ENCODE results near the gene ZNF333.

ZNF333 gene

GRCh38 chr19:14655726-14656125 lies 34.1 kb upstream of the ZNF333 start:
- TF ChIP-seq, protein P1, sequence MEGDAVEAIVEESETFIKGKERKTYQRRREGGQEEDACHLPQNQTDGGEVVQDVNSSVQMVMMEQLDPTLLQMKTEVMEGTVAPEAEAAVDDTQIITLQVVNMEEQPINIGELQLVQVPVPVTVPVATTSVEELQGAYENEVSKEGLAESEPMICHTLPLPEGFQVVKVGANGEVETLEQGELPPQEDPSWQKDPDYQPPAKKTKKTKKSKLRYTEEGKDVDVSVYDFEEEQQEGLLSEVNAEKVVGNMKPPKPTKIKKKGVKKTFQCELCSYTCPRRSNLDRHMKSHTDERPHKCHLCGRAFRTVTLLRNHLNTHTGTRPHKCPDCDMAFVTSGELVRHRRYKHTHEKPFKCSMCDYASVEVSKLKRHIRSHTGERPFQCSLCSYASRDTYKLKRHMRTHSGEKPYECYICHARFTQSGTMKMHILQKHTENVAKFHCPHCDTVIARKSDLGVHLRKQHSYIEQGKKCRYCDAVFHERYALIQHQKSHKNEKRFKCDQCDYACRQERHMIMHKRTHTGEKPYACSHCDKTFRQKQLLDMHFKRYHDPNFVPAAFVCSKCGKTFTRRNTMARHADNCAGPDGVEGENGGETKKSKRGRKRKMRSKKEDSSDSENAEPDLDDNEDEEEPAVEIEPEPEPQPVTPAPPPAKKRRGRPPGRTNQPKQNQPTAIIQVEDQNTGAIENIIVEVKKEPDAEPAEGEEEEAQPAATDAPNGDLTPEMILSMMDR (IDR thresholded peaks at IDR 0.05): no peak
- H3K27ac ChIP-seq: peak overlapping the region; percentile 32
- peaks cover 0 to 3% of the 10 kb centered on the region in 2 experiments for H3K4me1 ChIP-seq (ENCODE audit: control insufficient read depth in 1 of 2, insufficient read depth in 1 of 2, low read depth in 1 of 2, low read length in 1 of 2)
- no peaks in the 10 kb centered on the region for H3K9me3 ChIP-seq
- H3K36me3 ChIP-seq: peaks cover 100% of the 10 kb centered on the region
- no peaks in the 10 kb centered on the region for H3K27me3 ChIP-seq
- H3K4me3 ChIP-seq (ENCODE audit: low read depth in 1 of 2, low read length in 1 of 2): no peak overlapping the region

DNA sequence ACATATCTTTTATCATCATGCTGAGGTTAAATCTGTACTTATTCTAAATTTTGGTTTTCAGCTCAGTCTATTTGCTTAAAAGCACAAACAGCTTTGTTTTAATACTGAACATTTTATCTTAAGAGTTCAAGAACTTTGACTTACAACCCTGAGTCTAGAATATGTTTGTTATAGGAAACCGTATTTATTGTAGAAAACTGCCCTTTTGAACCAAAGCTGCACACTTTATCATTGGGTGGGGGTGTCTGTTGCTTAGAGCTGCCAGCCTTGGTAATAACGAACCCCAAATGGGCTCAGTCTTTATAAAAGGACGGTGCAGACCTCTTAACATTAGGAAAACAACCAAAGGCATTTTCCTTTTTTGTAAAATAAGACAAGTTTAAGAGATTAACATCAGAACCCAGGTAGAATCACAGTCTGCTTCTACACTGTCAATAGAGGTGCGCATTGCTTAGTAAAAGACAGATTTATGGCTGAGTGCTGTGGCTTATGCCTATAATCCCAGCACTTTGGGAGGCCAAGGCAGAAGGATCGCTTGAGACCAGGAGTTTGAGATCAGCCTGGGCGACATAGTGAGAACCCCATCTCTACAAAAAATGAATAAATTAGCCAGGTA lies 29.9 kb upstream of the ZNF333 start:
- no peaks in the 10 kb centered on the region for H3K27me3 ChIP-seq
- H3K27ac ChIP-seq: peak overlapping the region; percentile 88
- TF ChIP-seq, protein P1 (IDR thresholded peaks at IDR 0.05): no peak
- no peak overlapping the region for H3K4me3 ChIP-seq (ENCODE audit: low read depth in 1 of 2, low read length in 1 of 2)
- H3K36me3 ChIP-seq: peaks cover 99% of the 10 kb centered on the region
- H3K4me1 ChIP-seq (ENCODE audit: control insufficient read depth in 1 of 2, insufficient read depth in 1 of 2, low read depth in 1 of 2, low read length in 1 of 2): peaks cover 17 to 21% of the 10 kb centered on the region in 2 experiments
- H3K9me3 ChIP-seq: no peaks in the 10 kb centered on the region

DNA sequence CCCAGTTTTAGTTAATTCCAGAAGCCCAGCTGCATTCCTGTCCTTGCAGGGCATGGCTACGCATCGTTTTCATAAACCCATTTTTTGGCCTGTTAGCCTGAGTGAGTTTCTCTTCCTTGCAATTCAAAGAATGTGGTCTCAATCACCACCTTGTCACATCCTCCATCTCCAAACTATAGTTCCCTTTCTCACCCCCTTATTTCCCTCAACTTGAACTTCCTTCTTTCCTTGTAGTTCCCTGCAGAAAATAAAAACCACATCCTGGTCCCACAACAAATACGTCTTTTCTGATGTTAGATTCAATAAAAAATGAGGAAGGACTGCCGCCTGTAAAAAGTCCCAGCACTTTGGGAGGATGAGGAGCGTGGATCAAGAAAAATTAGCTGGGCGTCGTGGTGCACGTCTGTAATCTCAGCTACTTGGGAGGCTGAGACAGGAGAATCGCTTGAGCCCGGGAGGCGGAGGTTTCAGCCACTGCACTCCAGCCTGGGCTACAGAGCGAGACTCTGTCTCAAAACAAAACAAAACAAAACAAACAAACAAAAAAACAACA lies 28.4 kb upstream of the ZNF333 start:
- Histone ChIP-seq H3K36me3 (peaks cover 96% of the 10 kb centered on the region), H3K4me1 (ENCODE audit: control insufficient read depth in 1 of 2, insufficient read depth in 1 of 2, low read depth in 1 of 2, low read length in 1 of 2) (peaks cover 17 to 21% of the 10 kb centered on the region in 2 experiments), H3K4me3 (ENCODE audit: low read depth in 1 of 2, low read length in 1 of 2) (peak overlapping the region; percentile 20 to 23), H3K27ac (peak overlapping the region; percentile 88), H3K27me3 (no peaks in the 10 kb centered on the region), H3K9me3 (no peaks in the 10 kb centered on the region)
- TF ChIP-seq, protein P1 (IDR thresholded peaks at IDR 0.05): no peak

GRCh38 chr19:14669940-14670339 lies 19.9 kb upstream of the ZNF333 start:
- peaks cover 58 to 59% of the 10 kb centered on the region in 2 experiments for H3K4me1 ChIP-seq (ENCODE audit: control insufficient read depth in 1 of 2, insufficient read depth in 1 of 2, low read depth in 1 of 2, low read length in 1 of 2)
- H3K9me3 ChIP-seq: no peaks in the 10 kb centered on the region
- H3K4me3 ChIP-seq (ENCODE audit: low read depth in 1 of 2, low read length in 1 of 2): peak overlapping the region in 1 of 2 experiments; percentile 89
- no peaks in the 10 kb centered on the region for H3K27me3 ChIP-seq
- H3K27ac ChIP-seq: peak overlapping the region; percentile 100
- TF ChIP-seq, protein P1 (IDR thresholded peaks at IDR 0.05): no peak
- H3K36me3 ChIP-seq: peaks cover 66% of the 10 kb centered on the region

- H3K4me3 ChIP-seq (ENCODE audit: low read depth in 1 of 2, low read length in 1 of 2): peak overlapping the region; percentile 0 to 89
- TF ChIP-seq, protein P1 (IDR thresholded peaks at IDR 0.05): no peak
These were observed 19.4 kb upstream of the ZNF333 start for GRCh38 chr19:14670408-14670807.

More at GRCh38 chr19:14670408-14670807, 19.4 kb upstream of the ZNF333 start:
- H3K27ac ChIP-seq: peak overlapping the region; percentile 100
- peaks cover 62% of the 10 kb centered on the region for H3K36me3 ChIP-seq
- no peaks in the 10 kb centered on the region for H3K9me3 ChIP-seq
- H3K27me3 ChIP-seq: no peaks in the 10 kb centered on the region
- peaks cover 62 to 64% of the 10 kb centered on the region in 2 experiments for H3K4me1 ChIP-seq (ENCODE audit: control insufficient read depth in 1 of 2, insufficient read depth in 1 of 2, low read depth in 1 of 2, low read length in 1 of 2)
